Neural progenitor cell (in vitro differentiated cells): ENCODE data around the gene SLC5A10. TPM values are rescaled to one million over a fixed set of nuclear protein-coding genes. Genes with fewer than 3 reads are reported as not detected.

ENCODE experiments used
- DNase-seq: peaks from one replicate; pipeline ENCODE4 v3.0.0-alpha.2; 2016; ENCODE audit warnings: low spot score
- H2AFZ ChIP-seq: fragments of 200-600 bp; sonication (generic); replicated peaks from 2 replicates; pipeline ENCODE4 v1.6.1; 2016; ENCODE audit warnings: antibody characterized with exemption
- H3F3A ChIP-seq: fragments of 200-600 bp; sonication (generic); 2 replicates; pipeline ENCODE4 v1.6.1; 2016; ENCODE audit warnings: antibody characterized with exemption, low read depth
- H3K27ac ChIP-seq: fragments of 200-600 bp; sonication (generic); 2 replicates; pipeline ENCODE4 v1.5.1; 2016; ENCODE audit warnings: mild to moderate bottlenecking
- H3K27me3 ChIP-seq: fragments of 200-600 bp; sonication (generic); 2 replicates; pipeline ENCODE4 v1.6.1; 2016; ENCODE audit warnings: mild to moderate bottlenecking, moderate library complexity
- H3K36me3 ChIP-seq: fragments of 200-600 bp; sonication (generic); 2 replicates; pipeline ENCODE4 v1.5.1; 2016
- H3K4me1 ChIP-seq: fragments of 200-600 bp; sonication (generic); 2 replicates; pipeline ENCODE4 v1.6.1; 2016; ENCODE audit warnings: mixed run types
- H3K4me2 ChIP-seq: fragments of 200-600 bp; sonication (generic); 2 replicates; pipeline ENCODE4 v1.6.1; 2016
- H3K4me3 ChIP-seq: fragments of 200-600 bp; sonication (generic); 2 replicates; pipeline ENCODE4 v1.5.1; 2016
- H3K79me2 ChIP-seq: fragments of 200-600 bp; sonication (generic); 2 replicates; pipeline ENCODE4 v1.6.1; 2016; ENCODE audit warnings: low read depth
- H3K9ac ChIP-seq: fragments of 200-600 bp; sonication (generic); 2 replicates; pipeline ENCODE4 v1.6.1; 2016
- H3K9me3 ChIP-seq: fragments of 200-600 bp; sonication (generic); 2 replicates; pipeline ENCODE4 v1.5.1; 2016; ENCODE audit warnings: low read depth
- H4K20me1 ChIP-seq: fragments of 200-600 bp; sonication (generic); 2 replicates; pipeline ENCODE4 v1.6.1; 2016; ENCODE audit warnings: low read depth
- H3K27ac Mint-ChIP-seq: 3 replicates; pipeline ENCODE4 v1.8.0; 2021; ENCODE audit warnings: mixed read lengths
- H3K27me3 Mint-ChIP-seq: 2 replicates; pipeline ENCODE4 v1.8.0; 2022; ENCODE audit warnings: low read depth, mild to moderate bottlenecking, inconsistent platforms, moderate library complexity, mixed read lengths; ENCODE audit not compliant: insufficient read depth
- H3K36me3 Mint-ChIP-seq: 3 replicates; pipeline ENCODE4 v1.8.0; 2021; ENCODE audit warnings: mixed read lengths
- H3K4me1 Mint-ChIP-seq: 3 replicates; pipeline ENCODE4 v1.8.0; 2021; ENCODE audit warnings: mixed read lengths
- H3K4me3 Mint-ChIP-seq: 3 replicates; pipeline ENCODE4 v1.8.0; 2021; ENCODE audit warnings: mild to moderate bottlenecking, moderate library complexity, mixed read lengths
- H3K9me3 Mint-ChIP-seq: 3 replicates; pipeline ENCODE4 v1.8.0; 2020; ENCODE audit warnings: mixed read lengths
- EZH2 ChIP-seq: fragments of 200-600 bp; sonication (generic); IDR thresholded peaks from 2 replicates; pipeline ENCODE4 v1.6.1; 2017; ENCODE audit warnings: antibody characterized with exemption, mild to moderate bottlenecking, moderate library complexity
- EZH2phosphoT487 ChIP-seq: fragments of 200-600 bp; sonication (generic); IDR thresholded peaks from 2 replicates; pipeline ENCODE4 v1.6.1; 2017; ENCODE audit warnings: antibody characterized with exemption
- total RNA-seq: library from RNA; depleted of rRNA; stranded (reverse); fragments of >200 nt; gene quantifications from 2 replicates; pipeline ENCODE4 v1.2.3, GENCODE V29; 2015; ENCODE audit warnings: low replicate concordance
- TF ChIP-seq, protein P1 (sequence below): fragments of 200-600 bp; sonication (generic); IDR thresholded peaks from 2 replicates; pipeline ENCODE4 v1.5.1; 2017; ENCODE audit warnings: antibody characterized with exemption, mild to moderate bottlenecking

The SLC5A10 gene
- total RNA-seq = not detected in 2 replicates

DNA sequence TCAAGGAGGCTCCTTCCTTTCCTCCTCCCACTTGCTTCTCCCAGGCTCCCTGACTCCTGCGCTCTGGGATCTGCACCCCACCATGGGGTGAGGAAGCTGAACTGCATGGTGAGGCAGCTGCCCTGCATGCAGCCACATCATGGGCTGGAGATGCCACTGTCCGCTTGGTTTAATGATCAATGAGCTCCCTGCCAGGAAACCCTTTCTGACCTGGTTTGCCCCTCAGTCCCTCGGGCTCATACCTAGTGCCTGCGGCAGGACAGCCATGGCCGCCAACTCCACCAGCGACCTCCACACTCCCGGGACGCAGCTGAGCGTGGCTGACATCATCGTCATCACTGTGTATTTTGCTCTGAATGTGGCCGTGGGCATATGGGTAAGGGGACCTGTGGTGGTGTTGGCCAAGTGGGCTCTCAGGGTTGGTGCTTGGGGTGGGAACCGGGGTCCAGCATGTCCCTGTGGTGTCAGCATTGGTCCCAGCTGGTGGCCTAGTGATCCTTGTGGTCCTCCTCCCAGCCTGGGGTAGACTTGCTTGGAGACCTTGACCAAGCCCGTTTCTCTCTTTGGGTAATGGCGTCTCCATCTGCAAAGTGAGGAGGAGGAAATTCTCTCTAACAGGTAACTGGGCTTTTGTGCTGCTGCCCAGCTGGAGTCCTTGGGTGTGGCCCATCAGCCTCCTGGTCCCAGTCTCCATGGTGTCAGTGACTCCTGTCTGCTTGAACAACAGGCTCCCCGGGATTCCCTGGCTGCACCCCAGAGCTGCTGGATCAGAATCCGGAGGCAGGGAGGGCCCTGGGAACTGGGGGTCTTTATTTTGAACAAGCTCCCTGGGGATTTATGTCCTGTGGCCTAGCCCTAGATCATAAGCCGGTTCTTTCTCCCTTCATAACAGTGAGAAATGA, at the start of gene SLC5A10:
Gene SLC5A10 (plus strand): TSS at position 225 of the 902 bp plus-strand sequence. CDS start 41 bp downstream, at position 266.
- Histone ChIP-seq H3K4me3 (no peak within 1 kb of the TSS), H3K79me2 (no peaks in the 10 kb centered on the region), H3F3A (no peaks in the 10 kb centered on the region), H3K27me3 (no peaks in the 10 kb centered on the region), H3K9ac (no peak within 1 kb of the TSS), H3K9me3 (no peaks in the 10 kb centered on the region), H3K36me3 (no peaks in the 10 kb centered on the region), H3K4me1 (no peaks in the 10 kb centered on the region), H4K20me1 (no peaks in the 10 kb centered on the region), H2AFZ (no peak within 1 kb of the TSS), H3K4me2 (no peak within 1 kb of the TSS), H3K27ac (no peak within 1 kb of the TSS)
- Mint-ChIP-seq H3K27me3 (peaks cover 5% of the 10 kb centered on the region), H3K9me3 (no peaks in the 10 kb centered on the region), H3K4me1 (no peaks in the 10 kb centered on the region), H3K27ac (no peak within 1 kb of the TSS), H3K36me3 (no peaks in the 10 kb centered on the region), H3K4me3 (no peak within 1 kb of the TSS)
- TF ChIP-seq, protein P1, sequence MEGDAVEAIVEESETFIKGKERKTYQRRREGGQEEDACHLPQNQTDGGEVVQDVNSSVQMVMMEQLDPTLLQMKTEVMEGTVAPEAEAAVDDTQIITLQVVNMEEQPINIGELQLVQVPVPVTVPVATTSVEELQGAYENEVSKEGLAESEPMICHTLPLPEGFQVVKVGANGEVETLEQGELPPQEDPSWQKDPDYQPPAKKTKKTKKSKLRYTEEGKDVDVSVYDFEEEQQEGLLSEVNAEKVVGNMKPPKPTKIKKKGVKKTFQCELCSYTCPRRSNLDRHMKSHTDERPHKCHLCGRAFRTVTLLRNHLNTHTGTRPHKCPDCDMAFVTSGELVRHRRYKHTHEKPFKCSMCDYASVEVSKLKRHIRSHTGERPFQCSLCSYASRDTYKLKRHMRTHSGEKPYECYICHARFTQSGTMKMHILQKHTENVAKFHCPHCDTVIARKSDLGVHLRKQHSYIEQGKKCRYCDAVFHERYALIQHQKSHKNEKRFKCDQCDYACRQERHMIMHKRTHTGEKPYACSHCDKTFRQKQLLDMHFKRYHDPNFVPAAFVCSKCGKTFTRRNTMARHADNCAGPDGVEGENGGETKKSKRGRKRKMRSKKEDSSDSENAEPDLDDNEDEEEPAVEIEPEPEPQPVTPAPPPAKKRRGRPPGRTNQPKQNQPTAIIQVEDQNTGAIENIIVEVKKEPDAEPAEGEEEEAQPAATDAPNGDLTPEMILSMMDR = peak; percentile 38
- TF ChIP-seq EZH2 (no peak), EZH2phosphoT487 (no peak)
- peak; percentile 47 for DNase-seq

DNA sequence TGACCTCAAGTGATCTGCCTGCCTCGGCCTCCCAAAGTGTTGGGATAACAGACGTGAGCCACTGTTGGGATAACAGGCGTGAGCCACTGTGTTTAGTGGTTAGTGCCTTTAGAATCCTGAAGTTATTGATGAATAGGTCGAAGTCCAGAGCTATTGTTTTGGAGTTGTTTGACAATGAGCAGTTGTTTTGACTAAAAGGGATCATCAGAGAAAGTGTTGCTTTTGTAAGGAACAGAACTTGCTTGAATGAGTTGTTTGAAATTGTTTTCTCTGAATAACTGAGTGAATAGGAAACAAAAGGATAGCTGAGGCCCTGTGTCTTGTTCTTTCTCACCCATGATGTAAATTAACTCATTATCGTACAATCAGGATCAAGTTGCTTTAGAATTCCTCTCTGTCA, 47.5 kb upstream of the SLC5A10 start:
- no peaks in the 10 kb centered on the region for H3K9me3 Mint-ChIP-seq
- H3K4me1 Mint-ChIP-seq = no peaks in the 10 kb centered on the region
- H3K4me2 ChIP-seq = no peak overlapping the region
- no peak overlapping the region for H3K9ac ChIP-seq
- no peaks in the 10 kb centered on the region for H3F3A ChIP-seq
- no peaks in the 10 kb centered on the region for H3K27me3 ChIP-seq
- no peak overlapping the region for H2AFZ ChIP-seq
- no peak overlapping the region for H3K4me3 ChIP-seq
- no peaks in the 10 kb centered on the region for H3K27me3 Mint-ChIP-seq
- H3K36me3 ChIP-seq = peaks cover 12% of the 10 kb centered on the region
- peaks cover 43% of the 10 kb centered on the region for H3K36me3 Mint-ChIP-seq
- DNase-seq = no peak
- H3K79me2 ChIP-seq = peaks cover 23% of the 10 kb centered on the region
- TF ChIP-seq, protein P1 = no peak
- H3K9me3 ChIP-seq = no peaks in the 10 kb centered on the region
- no peak overlapping the region for H3K27ac Mint-ChIP-seq
- no peaks in the 10 kb centered on the region for H3K4me1 ChIP-seq
- H3K27ac ChIP-seq = no peak overlapping the region
- H3K4me3 Mint-ChIP-seq = no peak overlapping the region
- peaks cover 10% of the 10 kb centered on the region for H4K20me1 ChIP-seq

DNA sequence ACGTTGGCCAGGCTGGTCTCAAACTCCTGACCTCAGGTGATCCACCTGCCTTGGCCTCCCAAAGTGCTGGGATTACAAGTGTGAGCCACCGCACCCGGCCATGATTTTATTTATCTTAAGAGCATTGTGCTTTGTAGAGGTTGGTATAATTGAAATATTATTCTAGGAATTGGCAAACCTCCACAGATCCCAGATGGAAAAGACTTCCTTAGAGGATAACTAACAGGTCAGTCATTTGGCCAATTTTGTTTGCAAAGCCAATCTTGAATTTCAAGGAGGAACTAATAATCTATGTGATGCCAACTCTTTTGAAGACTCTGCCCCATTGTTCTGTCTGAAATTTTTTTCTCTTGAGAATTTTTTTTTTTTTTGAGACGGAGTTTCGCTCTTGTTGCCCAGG, 46.7 kb upstream of the SLC5A10 start:
- no peak overlapping the region for H3K9ac ChIP-seq
- H3K27ac ChIP-seq = no peak overlapping the region
- Mint-ChIP-seq H3K36me3 (peaks cover 42% of the 10 kb centered on the region), H3K4me3 (no peak overlapping the region), H3K27me3 (peaks cover 2% of the 10 kb centered on the region), H3K9me3 (no peaks in the 10 kb centered on the region), H3K4me1 (no peaks in the 10 kb centered on the region), H3K27ac (no peak overlapping the region)
- no peaks in the 10 kb centered on the region for H3K4me1 ChIP-seq
- H3K27me3 ChIP-seq = no peaks in the 10 kb centered on the region
- TF ChIP-seq, protein P1 = no peak
- TF ChIP-seq EZH2 (no peak), EZH2phosphoT487 (no peak)
- no peaks in the 10 kb centered on the region for H3F3A ChIP-seq
- DNase-seq = no peak
- peaks cover 17% of the 10 kb centered on the region for H3K79me2 ChIP-seq
- no peaks in the 10 kb centered on the region for H3K9me3 ChIP-seq
- no peak overlapping the region for H3K4me3 ChIP-seq
- H3K4me2 ChIP-seq = no peak overlapping the region
- peaks cover 12% of the 10 kb centered on the region for H3K36me3 ChIP-seq
- H4K20me1 ChIP-seq = peaks cover 10% of the 10 kb centered on the region
- H2AFZ ChIP-seq = no peak overlapping the region
